A673 (cell line): ENCODE measurements around the gene OR2F1.

ENCODE experiments used
- CTCF ChIP-seq: fragments of 300-800, 200-600 bp; sonication (generic); conservative IDR thresholded peaks from 2 replicates; pipeline ENCODE4 v1.5.1; 2017; ENCODE audit warnings: low read depth, mild to moderate bottlenecking, antibody characterized with exemption, low read length, moderate library complexity, mixed read lengths
- EZH2 ChIP-seq: fragments of 200-600 bp; sonication (generic); IDR thresholded peaks from 2 replicates; pipeline ENCODE4 v1.6.1; 2017; ENCODE audit warnings: borderline replicate concordance, low read depth, mild to moderate bottlenecking, mixed read lengths, antibody characterized with exemption, low read length; ENCODE audit not compliant: poor library complexity, severe bottlenecking

- no peak for TF ChIP-seq CTCF
- TF ChIP-seq EZH2, result no peak
Measured at GRCh38 chr7:143906895-143907294, 47.7 kb upstream of the OR2F1 start.
